WERI-Rb-1 (cell line): ENCODE measurements around the gene MAP4K4.
"Not testable (repeated sequence)": the region's sequence is repeated elsewhere in the genome, so short reads cannot be mapped to it uniquely, and the experiment has no call there.

Experiments
- DNase-seq: peaks from one replicate; pipeline ENCODE4 v3.0.0-alpha.2; 2020
- H3K27ac ChIP-seq: fragments of 250-450 bp; sonication (Bioruptor Pico); 2 replicates; pipeline ENCODE4 v1.5.1; 2020; ENCODE audit warnings: mild to moderate bottlenecking, moderate library complexity
- H3K27me3 ChIP-seq: fragments of 250-450 bp; sonication (Bioruptor Pico); 2 replicates; pipeline ENCODE4 v1.5.1; 2021; ENCODE audit warnings: mild to moderate bottlenecking, low read depth, moderate library complexity; ENCODE audit not compliant: insufficient read depth, severe bottlenecking
- H3K36me3 ChIP-seq: fragments of 250-450 bp; sonication (Bioruptor Pico); 2 replicates; pipeline ENCODE4 v1.5.1; 2020; ENCODE audit warnings: mild to moderate bottlenecking, moderate library complexity
- H3K4me3 ChIP-seq: 2 replicates; pipeline ENCODE4 v1.5.1; 2011; ENCODE audit warnings: low read depth, mild to moderate bottlenecking, control low read depth, low read length
- H3K9me3 ChIP-seq: fragments of 250-450 bp; sonication (Bioruptor Pico); 2 replicates; pipeline ENCODE4 v1.5.1; 2021; ENCODE audit warnings: mild to moderate bottlenecking, moderate library complexity; ENCODE audit not compliant: severe bottlenecking
- CTCF ChIP-seq: IDR thresholded peaks from 2 replicates; pipeline ENCODE4 v1.5.1; 2011; ENCODE audit warnings: low read depth, mild to moderate bottlenecking, control low read depth, inconsistent platforms, low read length

Gene MAP4K4

GRCh38 chr2:101771227-101771902 lies 73.9 kb downstream of the MAP4K4 start:
- Histone ChIP-seq H3K36me3 (no peaks in the 10 kb centered on the region), H3K27ac (no peak overlapping the region), H3K27me3 (no peaks in the 10 kb centered on the region), H3K9me3 (no peaks in the 10 kb centered on the region), H3K4me3 (no peak overlapping the region)
- DNase-seq = no peak
- TF ChIP-seq CTCF = no peak

- Histone ChIP-seq H3K4me3 (no peak overlapping the region), H3K9me3 (no peaks in the 10 kb centered on the region), H3K27ac (no peak overlapping the region), H3K27me3 (no peaks in the 10 kb centered on the region), H3K36me3 (no peaks in the 10 kb centered on the region)
- DNase-seq = no peak
- TF ChIP-seq CTCF = no peak
Measured at GRCh38 chr2:101771910-101772321, 74.4 kb downstream of the MAP4K4 start.

- no peaks in the 10 kb centered on the region for H3K27me3 ChIP-seq
- TF ChIP-seq CTCF = no peak
- H3K9me3 ChIP-seq = no peaks in the 10 kb centered on the region
- no peak for DNase-seq
- no peak overlapping the region for H3K27ac ChIP-seq
- no peak overlapping the region for H3K4me3 ChIP-seq
- H3K36me3 ChIP-seq = no peaks in the 10 kb centered on the region
Measured at GRCh38 chr2:101773137-101773536, 75.6 kb downstream of the MAP4K4 start.

- H3K4me3 ChIP-seq, H3K27me3 ChIP-seq, DNase-seq, H3K36me3 ChIP-seq, H3K27ac ChIP-seq, H3K9me3 ChIP-seq: not testable (repeated sequence)
Measured at GRCh38 chr2:101773961-101774360, 76.5 kb downstream of the MAP4K4 start.

GRCh38 chr2:101775092-101775491 lies 77.6 kb downstream of the MAP4K4 start:
- DNase-seq = no peak
- Histone ChIP-seq H3K27ac (no peak overlapping the region), H3K4me3 (no peak overlapping the region), H3K9me3 (no peaks in the 10 kb centered on the region), H3K27me3 (no peaks in the 10 kb centered on the region), H3K36me3 (no peaks in the 10 kb centered on the region)
- no peak for TF ChIP-seq CTCF

- Histone ChIP-seq H3K9me3 (no peaks in the 10 kb centered on the region), H3K36me3 (no peaks in the 10 kb centered on the region), H3K4me3 (no peak overlapping the region), H3K27ac (no peak overlapping the region), H3K27me3 (no peaks in the 10 kb centered on the region)
- no peak for TF ChIP-seq CTCF
- no peak for DNase-seq
Measured at GRCh38 chr2:101775636-101776035, 78.1 kb downstream of the MAP4K4 start.
